Activated CD8-positive, alpha-beta memory T cell treated with anti-CD3 and anti-CD28 coated beads, Interleukin-2, amount 50 U/mL, for 4 hours (primary cell): ENCODE measurements around the gene NDUFA11.

Experiments used
- DNase-seq: peaks from one replicate; pipeline ENCODE4 v3.0.0-alpha.2; 2020

NDUFA11 gene

GRCh38 chr19:5932146-5932545 lies 28.6 kb upstream of the NDUFA11 start:
- DNase-seq, result no peak

- no peak for DNase-seq
Observed at GRCh38 chr19:5931251-5931650, 27.7 kb upstream of the NDUFA11 start.

GRCh38 chr19:5929625-5930024 lies 26.0 kb upstream of the NDUFA11 start:
- DNase-seq, result no peak

GRCh38 chr19:5929179-5929578 lies 25.6 kb upstream of the NDUFA11 start:
- DNase-seq, result no peak

- DNase-seq, result no peak
Observed at GRCh38 chr19:5927441-5927821, 23.8 kb upstream of the NDUFA11 start.

- no peak for DNase-seq
Observed at GRCh38 chr19:5926641-5927440, 23.3 kb upstream of the NDUFA11 start.

- no peak for DNase-seq
Observed at GRCh38 chr19:5925830-5926427, 22.3 kb upstream of the NDUFA11 start.

GRCh38 chr19:5923356-5923755 lies 19.8 kb upstream of the NDUFA11 start:
- no peak for DNase-seq

GRCh38 chr19:5922161-5922545 lies 18.6 kb upstream of the NDUFA11 start:
- no peak for DNase-seq

GRCh38 chr19:5921516-5922160 lies 18.0 kb upstream of the NDUFA11 start:
- DNase-seq, result no peak

- no peak for DNase-seq
Observed at GRCh38 chr19:5918463-5919079, 15.0 kb upstream of the NDUFA11 start.

- no peak for DNase-seq
Observed at GRCh38 chr19:5917431-5918107, 14.0 kb upstream of the NDUFA11 start.

- no peak for DNase-seq
Observed at GRCh38 chr19:5916181-5916708, 12.7 kb upstream of the NDUFA11 start.

- DNase-seq, result no peak
Observed at GRCh38 chr19:5915782-5916165, 12.2 kb upstream of the NDUFA11 start.

- DNase-seq, result no peak
Observed at GRCh38 chr19:5914946-5915781, 11.6 kb upstream of the NDUFA11 start.

GRCh38 chr19:5914358-5914774 lies 10.8 kb upstream of the NDUFA11 start:
- DNase-seq, result no peak

- no peak for DNase-seq
Observed at GRCh38 chr19:5913739-5914357, 10.3 kb upstream of the NDUFA11 start, which contains the start of gene CAPS. Gene CAPS, plus strand, starts transcription at chr19:5914254. Its CDS starts 153 bp downstream, at chr19:5914407.

GRCh38 chr19:5911366-5911765 lies 7.8 kb upstream of the NDUFA11 start:
- DNase-seq, result no peak

GRCh38 chr19:5910638-5910907 lies 7.0 kb upstream of the NDUFA11 start:
- no peak for DNase-seq

GRCh38 chr19:5908773-5909442 lies 5.3 kb upstream of the NDUFA11 start:
- DNase-seq, result no peak

GRCh38 chr19:5907241-5907640 lies 3.7 kb upstream of the NDUFA11 start:
- DNase-seq, result no peak
